Keratinocyte (primary cell): ENCODE results near the gene CYP4F11. TPM values are rescaled to one million over a fixed set of nuclear protein-coding genes. Genes with fewer than 3 reads are reported as not detected.
"Not testable (repeated sequence)": the region's sequence is repeated elsewhere in the genome, so short reads cannot be mapped to it uniquely, and the experiment has no call there.

ENCODE experiments used
- DNase-seq: peaks from one replicate; pipeline ENCODE4 v3.0.0-alpha.2; 2011; ENCODE audit warnings: low read depth, missing footprints, low spot score
- FAIRE-seq: peaks from 2 replicates; lab custom pipeline; 2011; peaks lifted over from hg19 to GRCh38; lab: Jason Lieb, UNC
- H2AFZ ChIP-seq: 2 replicates; pipeline ENCODE4 v1.6.0; 2012; ENCODE audit warnings: low read length, control low read depth, inconsistent platforms; ENCODE audit not compliant: control insufficient read depth
- H3K27ac ChIP-seq: 2 replicates; pipeline ENCODE4 v1.5.1; 2011; ENCODE audit warnings: low read length; ENCODE audit not compliant: control insufficient read depth, insufficient read depth
- H3K27me3 ChIP-seq: 3 replicates; pipeline ENCODE4 v1.6.0; 2011; ENCODE audit warnings: low read length; ENCODE audit not compliant: control insufficient read depth, insufficient read depth; ENCODE audit errors: extremely low read depth
- H3K36me3 ChIP-seq, 2 experiments: 2 replicates in 1 of 2; 3 replicates in 1 of 2; pipeline ENCODE4 v1.5.1; 2011; ENCODE audit warnings: low read length in 2 of 2, mild to moderate bottlenecking in 1 of 2; ENCODE audit not compliant: control insufficient read depth in 2 of 2, insufficient read depth in 2 of 2; ENCODE audit errors: extremely low read depth in 1 of 2
- H3K4me1 ChIP-seq: 3 replicates; pipeline ENCODE4 v1.5.1; 2011; ENCODE audit warnings: low read length; ENCODE audit not compliant: control insufficient read depth, insufficient read depth; ENCODE audit errors: extremely low read depth
- H3K4me2 ChIP-seq: 3 replicates; pipeline ENCODE4 v1.6.0; 2011; ENCODE audit warnings: low read depth, low read length; ENCODE audit not compliant: control insufficient read depth, insufficient read depth; ENCODE audit errors: extremely low read depth
- H3K4me3 ChIP-seq, 3 experiments: fragments of 200-600 bp in 1 of 3; sonication (generic) in 1 of 3; 2 replicates in 2 of 3; 3 replicates in 1 of 3; pipeline ENCODE4 v1.5.1; 2011 to 2016; ENCODE audit warnings: low read length in 3 of 3, mild to moderate bottlenecking in 3 of 3, control low read depth in 2 of 3, inconsistent platforms in 1 of 3, low read depth in 1 of 3, mixed read lengths in 1 of 3, mixed run types in 1 of 3, moderate library complexity in 1 of 3; ENCODE audit not compliant: control insufficient read depth in 2 of 3, insufficient read depth in 2 of 3; ENCODE audit errors: extremely low read depth in 1 of 3
- H3K79me2 ChIP-seq: 2 replicates; pipeline ENCODE4 v1.6.0; 2012; ENCODE audit warnings: low read length; ENCODE audit not compliant: control insufficient read depth, insufficient read depth
- H3K9ac ChIP-seq: 3 replicates; pipeline ENCODE4 v1.6.0; 2011; ENCODE audit warnings: low read length; ENCODE audit not compliant: control insufficient read depth, insufficient read depth; ENCODE audit errors: extremely low read depth
- H3K9me1 ChIP-seq: 3 replicates; pipeline ENCODE4 v1.6.0; 2011; ENCODE audit warnings: low read length; ENCODE audit not compliant: control insufficient read depth, insufficient read depth; ENCODE audit errors: extremely low read depth
- H3K9me3 ChIP-seq: 2 replicates; pipeline ENCODE4 v1.5.1; 2012; ENCODE audit warnings: low read depth, low read length; ENCODE audit not compliant: control insufficient read depth
- H4K20me1 ChIP-seq: 3 replicates; pipeline ENCODE4 v1.6.0; 2011; ENCODE audit warnings: low read length; ENCODE audit not compliant: control insufficient read depth, insufficient read depth; ENCODE audit errors: extremely low read depth
- EZH2 ChIP-seq: IDR thresholded peaks from one replicate; pipeline ENCODE4 v1.6.1; 2012; ENCODE audit warnings: inconsistent platforms, mild to moderate bottlenecking, low read length, moderate library complexity
- dilution Hi-C: fragments of 300-500 bp; cut with MboI; formaldehyde crosslinking; loops from one replicate; pipeline ENCODE4 v1.7.0; 2020; ENCODE audit warnings: low sequenced_read_pairs; ENCODE audit not compliant: extremely low pct_ligation_motif_present
- polyA plus RNA-seq, 5 experiments: library from polyadenylated mRNA; depleted of rRNA in 3 of 5; stranded (reverse) in 3 of 5; stranded (forward) in 1 of 5; unstranded in 1 of 5; fragments of >200 nt; gene quantifications; 1 replicate in 1 of 5; 2 replicates in 3 of 5; 3 replicates in 1 of 5; pipeline versions ENCODE4 v1.2.1 to v1.2.3, GENCODE V29; 2011 to 2012; ENCODE audit warnings: missing spikeins in 2 of 5, low read depth in 1 of 5, low replicate concordance in 1 of 5
- TF ChIP-seq, protein P1 (sequence below), 3 experiments: IDR thresholded peaks in 1 of 3; conservative IDR thresholded peaks in 1 of 3; optimal IDR thresholded peaks in 1 of 3; 2 replicates in 2 of 3; 3 replicates in 1 of 3; pipeline versions ENCODE3 to v1.5.1; 2011; ENCODE audit warnings: low read length in 3 of 3, mild to moderate bottlenecking in 3 of 3, moderate library complexity in 2 of 3, control low read depth in 1 of 3, inconsistent platforms in 1 of 3; ENCODE audit not compliant: insufficient read depth in 2 of 3; ENCODE audit errors: extremely low read depth in 1 of 3

The CYP4F11 gene
- polyA plus RNA-seq, 1 donor (not counting 4 experiments of a cell fraction or from before 2014, with no cell fraction given) = 3.6 TPM

- Histone ChIP-seq H4K20me1 (no peaks in the 10 kb centered on the region), H3K9ac (no peak overlapping the region), H2AFZ (no peak overlapping the region), H3K27me3 (no peaks in the 10 kb centered on the region), H3K4me3 (no peak overlapping the region), H3K9me1 (no peaks in the 10 kb centered on the region), H3K4me1 (no peaks in the 10 kb centered on the region), H3K36me3 (no peaks in the 10 kb centered on the region), H3K4me2 (no peak overlapping the region), H3K79me2 (no peaks in the 10 kb centered on the region), H3K9me3 (no peaks in the 10 kb centered on the region), H3K27ac (no peak overlapping the region)
- TF ChIP-seq, protein P1, sequence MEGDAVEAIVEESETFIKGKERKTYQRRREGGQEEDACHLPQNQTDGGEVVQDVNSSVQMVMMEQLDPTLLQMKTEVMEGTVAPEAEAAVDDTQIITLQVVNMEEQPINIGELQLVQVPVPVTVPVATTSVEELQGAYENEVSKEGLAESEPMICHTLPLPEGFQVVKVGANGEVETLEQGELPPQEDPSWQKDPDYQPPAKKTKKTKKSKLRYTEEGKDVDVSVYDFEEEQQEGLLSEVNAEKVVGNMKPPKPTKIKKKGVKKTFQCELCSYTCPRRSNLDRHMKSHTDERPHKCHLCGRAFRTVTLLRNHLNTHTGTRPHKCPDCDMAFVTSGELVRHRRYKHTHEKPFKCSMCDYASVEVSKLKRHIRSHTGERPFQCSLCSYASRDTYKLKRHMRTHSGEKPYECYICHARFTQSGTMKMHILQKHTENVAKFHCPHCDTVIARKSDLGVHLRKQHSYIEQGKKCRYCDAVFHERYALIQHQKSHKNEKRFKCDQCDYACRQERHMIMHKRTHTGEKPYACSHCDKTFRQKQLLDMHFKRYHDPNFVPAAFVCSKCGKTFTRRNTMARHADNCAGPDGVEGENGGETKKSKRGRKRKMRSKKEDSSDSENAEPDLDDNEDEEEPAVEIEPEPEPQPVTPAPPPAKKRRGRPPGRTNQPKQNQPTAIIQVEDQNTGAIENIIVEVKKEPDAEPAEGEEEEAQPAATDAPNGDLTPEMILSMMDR (optimal IDR thresholded peaks at IDR 0.05 in 1 of 3, IDR thresholded peaks at IDR 0.05 in 1 of 3, conservative IDR thresholded peaks at IDR 0.05 in 1 of 3; ENCODE audit: extremely low read depth in 1 of 3, insufficient read depth in 2 of 3, low read length in 3 of 3) = no peak
- TF ChIP-seq EZH2 = no peak
- DNase-seq (no peak), FAIRE-seq (no peak)
- dilution Hi-C loops = no loop called here
Measured at GRCh38 chr19:15891434-15891833, 42.9 kb downstream of the CYP4F11 start.

DNA sequence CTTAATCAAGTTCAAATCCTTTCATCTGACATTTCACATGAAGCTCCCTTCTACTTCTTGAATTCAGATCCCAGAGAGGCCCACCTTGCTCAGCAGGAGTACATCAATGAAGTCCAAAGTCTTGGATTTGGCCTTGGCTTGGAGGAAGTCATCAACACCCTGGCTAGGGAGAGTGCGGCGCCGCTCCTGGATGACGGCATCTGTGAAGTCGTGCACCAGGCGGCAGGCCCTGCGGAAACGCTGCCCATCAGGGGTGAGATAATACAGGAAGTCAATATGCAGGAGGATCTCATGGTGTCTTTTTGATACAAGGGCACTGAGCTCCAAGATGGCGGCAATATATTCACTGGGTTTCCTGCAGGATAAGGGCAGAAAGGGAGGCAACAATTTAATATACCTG, 45.0 kb downstream of the CYP4F11 start:
- dilution Hi-C loops = not testable (repeated sequence)

DNA sequence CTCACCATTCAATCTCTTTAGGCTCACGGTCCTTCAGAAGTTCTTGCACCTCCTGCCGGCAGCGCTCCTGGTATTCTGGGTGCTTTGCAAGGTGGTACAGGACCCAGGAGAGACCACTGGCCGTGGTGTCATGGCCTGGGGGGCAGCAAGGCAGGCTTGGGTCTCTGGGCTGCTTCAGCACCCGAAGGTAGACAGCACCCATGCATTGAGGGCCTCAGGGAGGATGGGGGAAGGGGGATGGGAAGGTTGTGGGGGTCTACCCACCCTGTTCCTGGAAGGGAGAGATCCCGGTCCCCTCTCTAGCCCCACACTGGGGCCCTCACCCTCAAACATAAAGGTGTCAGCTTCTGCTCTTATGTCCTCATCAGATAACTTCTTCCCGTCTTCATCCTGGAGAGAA, 48.4 kb downstream of the CYP4F11 start:
- Histone ChIP-seq H2AFZ (no peak overlapping the region), H3K79me2 (no peaks in the 10 kb centered on the region), H3K9ac (no peak overlapping the region), H4K20me1 (no peaks in the 10 kb centered on the region), H3K4me1 (no peaks in the 10 kb centered on the region), H3K9me1 (no peaks in the 10 kb centered on the region), H3K27me3 (peaks cover 4% of the 10 kb centered on the region), H3K36me3 (no peaks in the 10 kb centered on the region), H3K9me3 (no peaks in the 10 kb centered on the region), H3K27ac (no peak overlapping the region), H3K4me3 (no peak overlapping the region), H3K4me2 (no peak overlapping the region)
- FAIRE-seq (no peak), DNase-seq (no peak)
- TF ChIP-seq EZH2 = no peak
- TF ChIP-seq, protein P1 (optimal IDR thresholded peaks at IDR 0.05 in 1 of 3, IDR thresholded peaks at IDR 0.05 in 1 of 3, conservative IDR thresholded peaks at IDR 0.05 in 1 of 3; ENCODE audit: extremely low read depth in 1 of 3, insufficient read depth in 2 of 3, low read length in 3 of 3) = no peak
- dilution Hi-C loops = no loop called here

More for the DNA sequence above, 45.0 kb downstream of the CYP4F11 start:
- not testable (repeated sequence) for FAIRE-seq, H4K20me1 ChIP-seq, H3K79me2 ChIP-seq, H3K9ac ChIP-seq, H3K27me3 ChIP-seq, H2AFZ ChIP-seq, H3K4me3 ChIP-seq, DNase-seq, H3K4me2 ChIP-seq, H3K9me1 ChIP-seq, H3K27ac ChIP-seq, H3K9me3 ChIP-seq, H3K4me1 ChIP-seq, H3K36me3 ChIP-seq
